SH-SY5Y (cell line): ENCODE measurements around the gene UBA1.

ENCODE experiments used
- GATA2 ChIP-seq: IDR thresholded peaks from 2 replicates; pipeline ENCODE4 v1.6.1; 2011; ENCODE audit warnings: mild to moderate bottlenecking, low read depth, low read length
- GATA3 ChIP-seq: IDR thresholded peaks from 2 replicates; pipeline ENCODE4 v1.6.1; 2011; ENCODE audit warnings: low read depth, mild to moderate bottlenecking, low read length, moderate library complexity

Gene UBA1

GRCh38 chrX:47250017-47250347, 56.4 kb downstream of the UBA1 start:
- TF ChIP-seq GATA3: no peak
- peak; percentile 45; the same call in 1 of the 2 replicates for TF ChIP-seq GATA2
